HG03354 (cell line): Measurements from ENCODE around the gene NFIA.

Experiments used
- ATAC-seq: cut with Tn5 transposase; IDR thresholded peaks from one replicate; pipeline ENCODE4 v1.9.1; 2021; ENCODE audit warnings: mild to moderate bottlenecking; ENCODE audit not compliant: unreplicated experiment, poor library complexity, severe bottlenecking

NFIA gene

GRCh38 chr1:61142043-61142440, 59.7 kb downstream of the NFIA start:
- ATAC-seq = no peak

- no peak for ATAC-seq
Measured at GRCh38 chr1:61142726-61143500, 60.6 kb downstream of the NFIA start.

GRCh38 chr1:61143821-61144424, 61.6 kb downstream of the NFIA start:
- no peak for ATAC-seq

- ATAC-seq = no peak
Measured at GRCh38 chr1:61149010-61149860, 66.9 kb downstream of the NFIA start.

GRCh38 chr1:61151565-61151964, 69.2 kb downstream of the NFIA start:
- ATAC-seq = no peak

GRCh38 chr1:61152066-61152465, 69.7 kb downstream of the NFIA start:
- no peak for ATAC-seq

- no peak for ATAC-seq
Measured at GRCh38 chr1:61152469-61153105, 70.2 kb downstream of the NFIA start.

GRCh38 chr1:61156576-61157467, 74.5 kb downstream of the NFIA start:
- ATAC-seq = no peak

GRCh38 chr1:61157468-61157987, 75.2 kb downstream of the NFIA start:
- no peak for ATAC-seq

- ATAC-seq = no peak
Measured at GRCh38 chr1:61158591-61158990, 76.2 kb downstream of the NFIA start.

- no peak for ATAC-seq
Measured at GRCh38 chr1:61160526-61160925, 78.2 kb downstream of the NFIA start.

- no peak for ATAC-seq
Measured at GRCh38 chr1:61162520-61163258, 80.3 kb downstream of the NFIA start.

GRCh38 chr1:61163355-61163754, 81.0 kb downstream of the NFIA start:
- ATAC-seq = no peak

GRCh38 chr1:61165402-61165801, 83.0 kb downstream of the NFIA start:
- ATAC-seq = no peak

GRCh38 chr1:61167309-61167708, 84.9 kb downstream of the NFIA start:
- no peak for ATAC-seq

- ATAC-seq = no peak
Measured at GRCh38 chr1:61169045-61169444, 86.7 kb downstream of the NFIA start.

GRCh38 chr1:61169634-61170033, 87.3 kb downstream of the NFIA start:
- ATAC-seq = no peak
